NCI-H1417 (cell line): Measurements from ENCODE around the gene NOD2.

ENCODE experiments used
- DNase-seq, 3 experiments: peaks; one replicate each; lab custom pipeline; 2025; lab: John Stamatoyannopoulos, UW

NOD2 gene

GRCh38 chr16:50670476-50670875 lies 22.9 kb upstream of the NOD2 start:
- DNase-seq, result no peak

- DNase-seq, result peak in 2 of 3 experiments; percentile 1 to 9
These were observed 21.7 kb upstream of the NOD2 start for GRCh38 chr16:50671644-50672260.

- DNase-seq, result no peak
These were observed 19.7 kb upstream of the NOD2 start for GRCh38 chr16:50673496-50674275.

GRCh38 chr16:50674831-50675230 lies 18.6 kb upstream of the NOD2 start:
- DNase-seq, result no peak

GRCh38 chr16:50675686-50676610 lies 17.5 kb upstream of the NOD2 start:
- no peak for DNase-seq

GRCh38 chr16:50676684-50677225 lies 16.7 kb upstream of the NOD2 start:
- no peak for DNase-seq

GRCh38 chr16:50677351-50677750 lies 16.1 kb upstream of the NOD2 start:
- DNase-seq, result no peak

GRCh38 chr16:50678531-50678930 lies 14.9 kb upstream of the NOD2 start:
- DNase-seq, result no peak

GRCh38 chr16:50679266-50679665 lies 14.1 kb upstream of the NOD2 start:
- DNase-seq, result no peak

GRCh38 chr16:50679676-50680555 lies 13.5 kb upstream of the NOD2 start:
- no peak for DNase-seq

GRCh38 chr16:50680556-50680893 lies 12.9 kb upstream of the NOD2 start:
- DNase-seq, result no peak

GRCh38 chr16:50681021-50681885 lies 12.2 kb upstream of the NOD2 start, which contains the start of gene SNX20:
Gene SNX20, minus strand, starts transcription at chr16:50681312. Its CDS starts 3,786 bp downstream, at chr16:50677526.
- DNase-seq, result no peak

- DNase-seq, result no peak
These were observed 9.6 kb upstream of the NOD2 start for GRCh38 chr16:50683689-50684374.

GRCh38 chr16:50684823-50685461 lies 8.5 kb upstream of the NOD2 start:
- DNase-seq, result no peak

- DNase-seq, result no peak
These were observed 7.8 kb upstream of the NOD2 start for GRCh38 chr16:50685462-50686063.

GRCh38 chr16:50688083-50688482 lies 5.3 kb upstream of the NOD2 start:
- no peak for DNase-seq

GRCh38 chr16:50688867-50689266 lies 4.5 kb upstream of the NOD2 start:
- no peak for DNase-seq

- DNase-seq, result no peak
These were observed 3.2 kb upstream of the NOD2 start for GRCh38 chr16:50690177-50690576.

- no peak for DNase-seq
These were observed 785 bp upstream of the NOD2 start for GRCh38 chr16:50692644-50692998.
